K562 (cell line): ENCODE results near the gene FGF22. TPM values are rescaled to one million over a fixed set of nuclear protein-coding genes. Genes with fewer than 3 reads are reported as not detected.

ENCODE experiments used
- BMI1 ChIP-seq: fragments of 150-350 bp; IDR thresholded peaks from 2 replicates; pipeline ENCODE4 v1.6.1; 2014; ENCODE audit warnings: low read length
- BRF1 ChIP-seq: IDR thresholded peaks from 3 replicates; pipeline ENCODE4 v1.6.1; 2011; ENCODE audit warnings: borderline replicate concordance, mild to moderate bottlenecking; ENCODE audit not compliant: insufficient read length; ENCODE audit errors: extremely low read depth
- CEBPB ChIP-seq: fragments of 450-650 bp; IDR thresholded peaks from 2 replicates; pipeline ENCODE4 v1.6.1; 2016; ENCODE audit warnings: missing genetic modification characterization, missing compliant biosample characterization
- FOXP1 ChIP-seq: sonication (generic); formaldehyde crosslinking; IDR thresholded peaks from 2 replicates; pipeline ENCODE4 v1.8.0; 2022; ENCODE audit warnings: mild to moderate bottlenecking, missing genetic modification reagents
- IRF2 ChIP-seq: sonication (generic); formaldehyde crosslinking; IDR thresholded peaks from 2 replicates; pipeline ENCODE4 v1.8.1; 2022; ENCODE audit warnings: mild to moderate bottlenecking, missing genetic modification reagents
- L3MBTL2 ChIP-seq: fragments of 450-650 bp; IDR thresholded peaks from 2 replicates; pipeline ENCODE4 v1.6.1; 2016; ENCODE audit warnings: mild to moderate bottlenecking, moderate library complexity
- MEF2A ChIP-seq: IDR thresholded peaks from 2 replicates; pipeline ENCODE4 v1.6.1; 2011; ENCODE audit warnings: low read depth, mild to moderate bottlenecking, low read length, moderate library complexity; ENCODE audit not compliant: control insufficient read depth
- NFYB ChIP-seq: IDR thresholded peaks from 2 replicates; pipeline ENCODE4 v1.6.1; 2011; ENCODE audit warnings: mild to moderate bottlenecking, moderate library complexity; ENCODE audit not compliant: insufficient read length; ENCODE audit errors: extremely low read depth
- TEAD4 ChIP-seq, 2 experiments: sonication (generic) in 1 of 2; formaldehyde crosslinking in 1 of 2; IDR thresholded peaks; 2 replicates each; pipeline versions ENCODE4 v1.6.1 to v1.8.0; 2012 to 2022; ENCODE audit warnings: borderline replicate concordance in 1 of 2, inconsistent platforms in 1 of 2, low read length in 1 of 2, mild to moderate bottlenecking in 1 of 2, missing genetic modification reagents in 1 of 2
- ZBTB9 ChIP-seq: fragments of 450-650 bp; formaldehyde crosslinking; IDR thresholded peaks from 2 replicates; pipeline ENCODE4 v1.4.0; 2020; ENCODE audit warnings: mild to moderate bottlenecking, moderate library complexity
- ZNF239 ChIP-seq: fragments of 250-450 bp; sonication (Bioruptor Pico); IDR thresholded peaks from 2 replicates; pipeline ENCODE4 v1.4.0; 2020; ENCODE audit warnings: mild to moderate bottlenecking
- polyA plus RNA-seq, 8 experiments: library from polyadenylated mRNA; depleted of rRNA in 4 of 8; stranded (reverse) in 5 of 8; unstranded in 3 of 8; fragments of >200 nt; fragmentation: Nextera tagmentation in 2 of 8; fragmentation: Illumina TruSeq in 1 of 8; extraction: Ambion mirVana in 2 of 8; extraction: Trizol in 1 of 8; gene quantifications; 2 replicates each; pipeline versions ENCODE4 v1.2.1 to v1.2.3, GENCODE V29; 2011 to 2014; ENCODE audit warnings: inconsistent platforms in 1 of 8, missing spikeins in 1 of 8
- total RNA-seq, 7 experiments: library from RNA; depleted of rRNA in 6 of 7; stranded (reverse); fragments of >200 nt in 6 of 7; fragmentation: Illumina TruSeq in 2 of 7; extraction: Trizol in 2 of 7; gene quantifications; 2 replicates each; pipeline versions ENCODE4 v1.2.1 to v1.2.3, GENCODE V29; 2011 to 2021; ENCODE audit warnings: low replicate concordance in 1 of 7
- TF ChIP-seq, protein P1 (sequence below): fragments of 250-450 bp; sonication (Bioruptor Pico); IDR thresholded peaks from 2 replicates; pipeline ENCODE4 v1.4.0; 2020; ENCODE audit warnings: mild to moderate bottlenecking, moderate library complexity, borderline replicate concordance
- TF ChIP-seq, protein P2 (sequence below): IDR thresholded peaks from 2 replicates; pipeline ENCODE4 v1.6.1; 2011; ENCODE audit warnings: borderline replicate concordance, low read depth, mild to moderate bottlenecking, moderate library complexity, low read length; ENCODE audit not compliant: insufficient read depth, poor library complexity, severe bottlenecking
- TF ChIP-seq, protein P3 (sequence below): fragments of 450-650 bp; formaldehyde crosslinking; IDR thresholded peaks from 2 replicates; pipeline ENCODE4 v1.4.0; 2022; ENCODE audit warnings: missing genetic modification characterization
- TF ChIP-seq, protein P4 (sequence below), 2 experiments: fragments of 450-650 bp; IDR thresholded peaks; 2 replicates each; pipeline ENCODE4 v1.6.1; 2016
- TF ChIP-seq, protein P5 (sequence below): fragments of 250-450 bp; sonication (Bioruptor Pico); IDR thresholded peaks from 2 replicates; pipeline ENCODE4 v1.8.0; 2022; ENCODE audit warnings: inconsistent platforms, mild to moderate bottlenecking, moderate library complexity, borderline replicate concordance

The FGF22 gene
- total and polyA plus RNA-seq, 9 of the 15 experiments (the other 6 are each of a cell fraction or from before 2014, with no cell fraction given), result 0.14 to 2.2 (median 0.86) TPM; not detected in 4

DNA sequence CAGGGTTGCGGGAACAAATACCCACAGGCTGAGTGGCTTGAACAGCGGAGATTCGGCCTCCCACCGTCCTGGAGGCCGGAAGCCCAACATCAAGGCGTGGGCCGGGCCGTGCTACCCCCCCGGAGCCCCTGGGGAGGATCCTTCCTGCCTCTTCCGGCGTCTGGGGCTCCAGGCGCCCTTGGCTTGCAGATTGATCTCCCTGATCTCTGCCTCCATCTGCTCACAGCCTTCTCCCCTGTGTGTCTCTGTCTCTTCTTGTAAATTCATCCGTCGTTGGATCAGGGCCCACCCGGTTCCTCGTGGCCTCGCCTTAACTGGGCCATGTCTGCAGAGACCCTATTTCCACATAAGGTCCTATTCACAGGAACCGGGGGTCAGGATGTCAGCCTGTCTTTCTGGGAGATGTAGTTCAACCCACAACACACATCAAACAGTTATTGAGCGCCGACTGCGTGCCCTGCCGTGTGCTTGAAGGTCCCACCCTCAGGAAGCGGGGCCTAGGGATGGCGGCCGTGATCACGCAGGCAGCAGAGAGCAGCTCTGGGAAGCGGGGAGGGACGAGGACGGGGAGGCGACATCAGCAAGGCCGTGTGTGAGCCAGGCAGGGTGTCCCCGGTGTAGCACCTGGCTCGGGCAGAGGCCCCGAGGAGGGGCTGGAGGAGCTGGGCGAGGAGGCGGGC lies 28.7 kb upstream of the FGF22 start (continued):
- TF ChIP-seq, protein P1, sequence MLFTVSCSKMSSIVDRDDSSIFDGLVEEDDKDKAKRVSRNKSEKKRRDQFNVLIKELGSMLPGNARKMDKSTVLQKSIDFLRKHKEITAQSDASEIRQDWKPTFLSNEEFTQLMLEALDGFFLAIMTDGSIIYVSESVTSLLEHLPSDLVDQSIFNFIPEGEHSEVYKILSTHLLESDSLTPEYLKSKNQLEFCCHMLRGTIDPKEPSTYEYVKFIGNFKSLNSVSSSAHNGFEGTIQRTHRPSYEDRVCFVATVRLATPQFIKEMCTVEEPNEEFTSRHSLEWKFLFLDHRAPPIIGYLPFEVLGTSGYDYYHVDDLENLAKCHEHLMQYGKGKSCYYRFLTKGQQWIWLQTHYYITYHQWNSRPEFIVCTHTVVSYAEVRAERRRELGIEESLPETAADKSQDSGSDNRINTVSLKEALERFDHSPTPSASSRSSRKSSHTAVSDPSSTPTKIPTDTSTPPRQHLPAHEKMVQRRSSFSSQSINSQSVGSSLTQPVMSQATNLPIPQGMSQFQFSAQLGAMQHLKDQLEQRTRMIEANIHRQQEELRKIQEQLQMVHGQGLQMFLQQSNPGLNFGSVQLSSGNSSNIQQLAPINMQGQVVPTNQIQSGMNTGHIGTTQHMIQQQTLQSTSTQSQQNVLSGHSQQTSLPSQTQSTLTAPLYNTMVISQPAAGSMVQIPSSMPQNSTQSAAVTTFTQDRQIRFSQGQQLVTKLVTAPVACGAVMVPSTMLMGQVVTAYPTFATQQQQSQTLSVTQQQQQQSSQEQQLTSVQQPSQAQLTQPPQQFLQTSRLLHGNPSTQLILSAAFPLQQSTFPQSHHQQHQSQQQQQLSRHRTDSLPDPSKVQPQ (CRISPR knock-in tag), result no peak
- no peak for TF ChIP-seq ZNF239
- TF ChIP-seq BMI1, result no peak
- TF ChIP-seq MEF2A, result no peak
- TF ChIP-seq, protein P2, sequence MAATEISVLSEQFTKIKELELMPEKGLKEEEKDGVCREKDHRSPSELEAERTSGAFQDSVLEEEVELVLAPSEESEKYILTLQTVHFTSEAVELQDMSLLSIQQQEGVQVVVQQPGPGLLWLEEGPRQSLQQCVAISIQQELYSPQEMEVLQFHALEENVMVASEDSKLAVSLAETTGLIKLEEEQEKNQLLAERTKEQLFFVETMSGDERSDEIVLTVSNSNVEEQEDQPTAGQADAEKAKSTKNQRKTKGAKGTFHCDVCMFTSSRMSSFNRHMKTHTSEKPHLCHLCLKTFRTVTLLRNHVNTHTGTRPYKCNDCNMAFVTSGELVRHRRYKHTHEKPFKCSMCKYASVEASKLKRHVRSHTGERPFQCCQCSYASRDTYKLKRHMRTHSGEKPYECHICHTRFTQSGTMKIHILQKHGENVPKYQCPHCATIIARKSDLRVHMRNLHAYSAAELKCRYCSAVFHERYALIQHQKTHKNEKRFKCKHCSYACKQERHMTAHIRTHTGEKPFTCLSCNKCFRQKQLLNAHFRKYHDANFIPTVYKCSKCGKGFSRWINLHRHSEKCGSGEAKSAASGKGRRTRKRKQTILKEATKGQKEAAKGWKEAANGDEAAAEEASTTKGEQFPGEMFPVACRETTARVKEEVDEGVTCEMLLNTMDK, result no peak
- TF ChIP-seq, protein P3, sequence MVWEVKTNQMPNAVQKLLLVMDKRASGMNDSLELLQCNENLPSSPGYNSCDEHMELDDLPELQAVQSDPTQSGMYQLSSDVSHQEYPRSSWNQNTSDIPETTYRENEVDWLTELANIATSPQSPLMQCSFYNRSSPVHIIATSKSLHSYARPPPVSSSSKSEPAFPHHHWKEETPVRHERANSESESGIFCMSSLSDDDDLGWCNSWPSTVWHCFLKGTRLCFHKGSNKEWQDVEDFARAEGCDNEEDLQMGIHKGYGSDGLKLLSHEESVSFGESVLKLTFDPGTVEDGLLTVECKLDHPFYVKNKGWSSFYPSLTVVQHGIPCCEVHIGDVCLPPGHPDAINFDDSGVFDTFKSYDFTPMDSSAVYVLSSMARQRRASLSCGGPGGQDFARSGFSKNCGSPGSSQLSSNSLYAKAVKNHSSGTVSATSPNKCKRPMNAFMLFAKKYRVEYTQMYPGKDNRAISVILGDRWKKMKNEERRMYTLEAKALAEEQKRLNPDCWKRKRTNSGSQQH, result no peak
- peak; percentile 35; the same call in 1 of the 2 replicates for TF ChIP-seq TEAD4 (IDR thresholded peaks at IDR 0.05; ENCODE audit: low read length)
- no peak for TF ChIP-seq TEAD4 (CRISPR knock-in tag; IDR thresholded peaks at IDR 0.05; ENCODE audit: borderline replicate concordance)
- no peak for TF ChIP-seq IRF2
- no peak for TF ChIP-seq CEBPB (tag)
- TF ChIP-seq NFYB, result no peak
- TF ChIP-seq FOXP1, result no peak
- TF ChIP-seq L3MBTL2, result peak; percentile 72; the same call in 1 of the 2 replicates
- no peak for TF ChIP-seq ZBTB9 (CRISPR knock-in tag)
- TF ChIP-seq, protein P4, sequence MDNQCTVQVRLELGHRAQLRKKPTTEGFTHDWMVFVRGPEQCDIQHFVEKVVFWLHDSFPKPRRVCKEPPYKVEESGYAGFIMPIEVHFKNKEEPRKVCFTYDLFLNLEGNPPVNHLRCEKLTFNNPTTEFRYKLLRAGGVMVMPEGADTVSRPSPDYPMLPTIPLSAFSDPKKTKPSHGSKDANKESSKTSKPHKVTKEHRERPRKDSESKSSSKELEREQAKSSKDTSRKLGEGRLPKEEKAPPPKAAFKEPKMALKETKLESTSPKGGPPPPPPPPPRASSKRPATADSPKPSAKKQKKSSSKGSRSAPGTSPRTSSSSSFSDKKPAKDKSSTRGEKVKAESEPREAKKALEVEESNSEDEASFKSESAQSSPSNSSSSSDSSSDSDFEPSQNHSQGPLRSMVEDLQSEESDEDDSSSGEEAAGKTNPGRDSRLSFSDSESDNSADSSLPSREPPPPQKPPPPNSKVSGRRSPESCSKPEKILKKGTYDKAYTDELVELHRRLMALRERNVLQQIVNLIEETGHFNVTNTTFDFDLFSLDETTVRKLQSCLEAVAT (IDR thresholded peaks at IDR 0.05), result no peak
- TF ChIP-seq, protein P5, sequence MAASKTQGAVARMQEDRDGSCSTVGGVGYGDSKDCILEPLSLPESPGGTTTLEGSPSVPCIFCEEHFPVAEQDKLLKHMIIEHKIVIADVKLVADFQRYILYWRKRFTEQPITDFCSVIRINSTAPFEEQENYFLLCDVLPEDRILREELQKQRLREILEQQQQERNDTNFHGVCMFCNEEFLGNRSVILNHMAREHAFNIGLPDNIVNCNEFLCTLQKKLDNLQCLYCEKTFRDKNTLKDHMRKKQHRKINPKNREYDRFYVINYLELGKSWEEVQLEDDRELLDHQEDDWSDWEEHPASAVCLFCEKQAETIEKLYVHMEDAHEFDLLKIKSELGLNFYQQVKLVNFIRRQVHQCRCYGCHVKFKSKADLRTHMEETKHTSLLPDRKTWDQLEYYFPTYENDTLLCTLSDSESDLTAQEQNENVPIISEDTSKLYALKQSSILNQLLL (CRISPR knock-in tag), result no peak
- no peak for TF ChIP-seq BRF1
